ENCODE measurements around the gene LPP.
"Not testable (repeated sequence)": the region's sequence is repeated elsewhere in the genome, so short reads cannot be mapped to it uniquely, and the experiment has no call there.

The LPP gene

DNA sequence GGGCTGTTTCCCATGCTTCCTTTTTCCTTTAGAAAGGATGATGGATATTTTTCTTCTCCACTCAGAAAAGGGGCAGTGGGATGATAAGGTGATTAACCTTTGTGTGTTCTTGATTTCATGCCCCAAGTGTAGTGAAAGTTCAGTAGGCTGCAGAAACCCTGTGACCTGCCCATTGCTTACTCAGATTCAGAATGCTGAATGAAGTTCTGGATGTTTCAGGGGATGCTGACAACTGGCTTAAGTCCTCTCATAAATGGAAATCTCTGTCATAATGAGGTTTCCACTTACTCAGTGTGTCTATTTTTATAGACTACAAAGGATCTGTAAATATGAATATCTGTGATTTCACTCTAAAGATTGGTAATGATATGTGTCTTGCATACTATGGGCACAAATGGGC, 546.5 kb downstream of the LPP start:
- no peak for TF ChIP-seq CTCF (IDR thresholded peaks at IDR 0.05; ENCODE audit: low read depth, low read length, missing control alignments)
- in situ Hi-C loops (cut with HindIII; ENCODE audit: low sequenced_read_pairs): no loop called here
- H3K4me3 ChIP-seq (ENCODE audit: low read depth, low read length): no peak overlapping the region
- DNase-seq (ENCODE audit: low read depth): no peak

DNA sequence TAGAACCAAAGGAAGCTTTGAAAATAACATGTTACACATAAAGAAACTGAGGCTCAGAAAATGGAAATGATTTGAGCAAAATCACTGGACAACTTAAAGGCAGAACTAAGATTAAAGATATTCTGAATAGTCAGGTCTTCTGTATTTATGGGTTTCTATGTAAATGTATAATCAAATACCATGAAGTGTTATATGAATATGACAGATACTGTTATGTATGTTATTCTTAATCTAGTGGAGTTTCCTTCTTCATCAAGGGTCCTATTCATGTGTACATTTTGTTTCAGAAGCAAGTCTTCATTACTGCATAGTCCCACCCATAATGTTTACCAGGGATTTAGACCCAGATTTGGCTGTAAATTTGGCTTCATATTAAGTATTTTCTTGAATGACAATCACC, 547.0 kb downstream of the LPP start:
- no peak overlapping the region for H3K4me3 ChIP-seq (ENCODE audit: low read depth, low read length)
- TF ChIP-seq CTCF (IDR thresholded peaks at IDR 0.05; ENCODE audit: low read depth, low read length, missing control alignments): no peak
- no peak for DNase-seq (ENCODE audit: low read depth)
- in situ Hi-C loops (cut with HindIII; ENCODE audit: low sequenced_read_pairs): no loop called here

- in situ Hi-C loops (cut with HindIII; ENCODE audit: low sequenced_read_pairs): no loop called here
- no peak for DNase-seq (ENCODE audit: low read depth)
- no peak for TF ChIP-seq CTCF (IDR thresholded peaks at IDR 0.05; ENCODE audit: low read depth, low read length, missing control alignments)
- no peak overlapping the region for H3K4me3 ChIP-seq (ENCODE audit: low read depth, low read length)
Measured at GRCh38 chr3:188701485-188701969, 547.6 kb downstream of the LPP start.

DNA sequence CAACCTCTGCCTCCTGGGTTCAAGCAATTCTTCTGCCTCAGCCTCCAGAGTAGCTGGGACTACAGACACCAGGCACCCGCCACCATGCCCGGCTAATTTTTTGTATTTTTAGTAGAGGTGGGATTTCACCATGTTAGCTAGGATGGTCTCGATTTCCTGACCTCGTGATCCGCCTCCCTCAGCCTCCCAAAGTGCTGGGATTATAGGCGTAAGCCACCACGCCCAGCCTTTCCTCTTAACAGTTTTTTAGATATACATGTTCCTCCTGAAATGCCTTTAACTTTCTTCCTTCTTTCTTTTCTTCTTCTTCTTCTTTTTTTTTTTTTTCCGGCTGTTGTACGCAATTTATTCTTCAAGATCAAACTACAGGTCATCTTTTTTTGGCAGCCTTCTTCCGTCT, 548.1 kb downstream of the LPP start:
- H3K4me3 ChIP-seq (ENCODE audit: low read depth, low read length); DNase-seq (ENCODE audit: low read depth); in situ Hi-C loops (cut with HindIII; ENCODE audit: low sequenced_read_pairs): not testable (repeated sequence)

DNA sequence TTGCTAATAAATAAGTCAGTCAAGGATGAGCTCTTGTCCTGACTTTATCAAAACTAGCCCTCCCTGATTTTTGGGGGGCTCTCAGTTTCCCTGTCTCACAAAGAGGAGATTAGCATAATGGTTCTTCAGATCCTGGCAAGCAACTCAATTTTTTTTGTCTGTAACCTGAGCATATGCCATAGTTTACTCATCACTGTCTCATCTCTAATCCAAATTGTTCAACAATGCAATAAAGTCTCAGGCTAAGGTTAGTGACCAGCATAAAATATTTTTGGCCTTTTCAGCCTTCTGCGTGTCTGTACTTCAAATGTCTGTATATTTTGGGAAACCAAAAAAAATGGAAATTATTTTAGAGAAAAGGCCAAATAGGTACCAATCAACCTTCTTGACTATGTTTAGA, 552.2 kb downstream of the LPP start:
- no peak for DNase-seq (ENCODE audit: low read depth)
- no peak overlapping the region for H3K4me3 ChIP-seq (ENCODE audit: low read depth, low read length)
- no peak for TF ChIP-seq CTCF (IDR thresholded peaks at IDR 0.05; ENCODE audit: low read depth, low read length, missing control alignments)
- in situ Hi-C loops (cut with HindIII; ENCODE audit: low sequenced_read_pairs): no loop called here

DNA sequence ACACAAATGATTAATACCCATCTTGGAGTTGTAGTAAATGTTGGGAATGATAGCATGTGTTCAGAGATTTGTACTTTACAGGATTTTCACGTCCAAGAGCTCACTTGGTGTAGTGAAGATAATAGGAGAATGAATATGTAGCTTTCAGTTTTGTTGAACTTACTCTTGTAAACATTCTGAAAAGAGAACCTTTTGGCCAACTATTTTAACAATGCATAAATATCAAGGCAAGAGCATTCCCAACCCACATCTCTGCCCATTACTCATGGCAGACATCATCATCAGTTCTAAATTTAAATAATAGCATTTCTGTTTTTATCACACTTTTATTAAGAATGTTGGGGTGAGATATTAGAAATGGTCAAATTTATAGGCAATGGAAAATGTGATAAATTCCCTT, 552.6 kb downstream of the LPP start:
- TF ChIP-seq CTCF (IDR thresholded peaks at IDR 0.05; ENCODE audit: low read depth, low read length, missing control alignments): no peak
- DNase-seq (ENCODE audit: low read depth): no peak
- in situ Hi-C loops (cut with HindIII; ENCODE audit: low sequenced_read_pairs): no loop called here
- no peak overlapping the region for H3K4me3 ChIP-seq (ENCODE audit: low read depth, low read length)

DNA sequence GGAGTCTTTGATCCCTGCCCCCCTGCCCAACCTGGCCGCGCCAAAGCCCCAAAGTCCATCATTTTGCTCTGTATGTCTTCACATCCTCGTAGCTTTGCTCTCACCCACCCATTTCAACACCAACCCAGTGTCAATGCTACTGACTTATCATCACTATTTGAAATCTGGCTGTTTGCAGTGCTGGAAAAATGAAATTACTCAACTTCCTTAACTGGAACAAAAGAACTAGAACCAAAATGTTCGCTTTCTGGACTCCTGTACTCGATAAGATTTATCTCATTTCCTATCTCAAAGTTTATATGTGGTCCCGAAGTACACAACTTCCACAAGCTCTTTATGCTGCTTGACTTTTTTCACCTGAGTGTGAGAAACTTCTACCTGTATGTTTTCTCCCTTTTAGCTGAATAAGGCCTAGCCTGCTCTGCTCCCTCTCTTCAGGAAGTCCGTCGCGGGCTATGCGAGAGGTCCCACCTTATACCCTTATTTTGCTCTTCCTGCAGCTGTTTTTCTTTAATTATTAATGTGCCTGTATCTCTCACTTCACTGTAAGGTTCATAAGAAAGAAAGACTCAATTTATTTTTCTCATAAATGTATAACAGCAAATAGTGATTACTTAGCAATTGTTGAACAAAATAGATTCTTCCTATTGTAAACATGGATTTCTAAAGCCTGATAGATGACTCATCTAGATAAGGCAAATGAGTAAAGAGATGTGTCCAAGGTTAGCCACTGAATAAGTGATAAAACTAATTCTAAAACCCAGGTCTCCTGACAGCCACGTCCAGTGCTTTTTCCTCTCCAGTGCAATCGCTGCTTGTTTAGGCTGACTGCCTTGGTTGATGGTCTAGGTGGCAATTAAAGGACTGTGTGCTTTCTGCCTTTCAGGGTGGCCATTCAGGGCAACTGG, 553.7 kb downstream of the LPP start:
- no peak for DNase-seq (ENCODE audit: low read depth)
- in situ Hi-C loops (cut with HindIII; ENCODE audit: low sequenced_read_pairs): no loop called here
- no peak overlapping the region for H3K4me3 ChIP-seq (ENCODE audit: low read depth, low read length)
- TF ChIP-seq CTCF (IDR thresholded peaks at IDR 0.05; ENCODE audit: low read depth, low read length, missing control alignments): no peak
